ENCODE data around the gene UGGT2.

UGGT2 gene

GRCh38 chr13:96082640-96083039 lies 29.4 kb upstream of the UGGT2 start:
- H3K36me3 ChIP-seq (ENCODE audit: insufficient read depth, low read length) = no peaks in the 10 kb centered on the region
- H3K27me3 ChIP-seq (ENCODE audit: insufficient read depth, low read length) = no peaks in the 10 kb centered on the region
- no peaks in the 10 kb centered on the region for H4K20me1 ChIP-seq (ENCODE audit: insufficient read depth, low read length)
- no peak overlapping the region for H3K4me2 ChIP-seq (ENCODE audit: low read length)
- H3F3A ChIP-seq (ENCODE audit: insufficient read depth, low read length) = no peaks in the 10 kb centered on the region
- H3K4me1 ChIP-seq (ENCODE audit: insufficient read depth, low read length, severe bottlenecking) = no peaks in the 10 kb centered on the region
- no peak overlapping the region for H3K9ac ChIP-seq (ENCODE audit: low read length)
- no peaks in the 10 kb centered on the region for H3K79me2 ChIP-seq (ENCODE audit: insufficient read depth, low read length)
- H2AFZ ChIP-seq (ENCODE audit: low read length) = no peak overlapping the region
- no peaks in the 10 kb centered on the region for H3K9me2 ChIP-seq (ENCODE audit: low read depth, low read length)
- H3K4me3 ChIP-seq (ENCODE audit: low read depth, low read length, poor library complexity, severe bottlenecking) = no peak overlapping the region
- no peaks in the 10 kb centered on the region for H3K9me3 ChIP-seq (ENCODE audit: low read length)
- no peak overlapping the region for H3K27ac ChIP-seq (ENCODE audit: low read depth, low read length, poor library complexity, severe bottlenecking)
- no peak for TF ChIP-seq CTCF (IDR thresholded peaks at IDR 0.05; ENCODE audit: low read length)
- TF ChIP-seq EZH2 (IDR thresholded peaks at IDR 0.05; ENCODE audit: borderline replicate concordance, low read length) = no peak

GRCh38 chr13:96081888-96082287 lies 28.7 kb upstream of the UGGT2 start:
- Histone ChIP-seq H3K27ac (ENCODE audit: low read depth, low read length, poor library complexity, severe bottlenecking) (no peak overlapping the region), H2AFZ (ENCODE audit: low read length) (no peak overlapping the region), H3K4me1 (ENCODE audit: insufficient read depth, low read length, severe bottlenecking) (no peaks in the 10 kb centered on the region), H4K20me1 (ENCODE audit: insufficient read depth, low read length) (no peaks in the 10 kb centered on the region), H3K4me2 (ENCODE audit: low read length) (no peak overlapping the region), H3K9ac (ENCODE audit: low read length) (no peak overlapping the region), H3K9me3 (ENCODE audit: low read length) (no peaks in the 10 kb centered on the region), H3K27me3 (ENCODE audit: insufficient read depth, low read length) (no peaks in the 10 kb centered on the region), H3K4me3 (ENCODE audit: low read depth, low read length, poor library complexity, severe bottlenecking) (no peak overlapping the region), H3K79me2 (ENCODE audit: insufficient read depth, low read length) (no peaks in the 10 kb centered on the region), H3K36me3 (ENCODE audit: insufficient read depth, low read length) (no peaks in the 10 kb centered on the region), H3F3A (ENCODE audit: insufficient read depth, low read length) (no peaks in the 10 kb centered on the region), H3K9me2 (ENCODE audit: low read depth, low read length) (no peaks in the 10 kb centered on the region)
- TF ChIP-seq EZH2 (IDR thresholded peaks at IDR 0.05; ENCODE audit: borderline replicate concordance, low read length) = no peak
- no peak for TF ChIP-seq CTCF (IDR thresholded peaks at IDR 0.05; ENCODE audit: low read length)

- Histone ChIP-seq H3K9me3 (ENCODE audit: low read length) (no peaks in the 10 kb centered on the region), H3K79me2 (ENCODE audit: insufficient read depth, low read length) (no peaks in the 10 kb centered on the region), H3K36me3 (ENCODE audit: insufficient read depth, low read length) (no peaks in the 10 kb centered on the region), H3K27me3 (ENCODE audit: insufficient read depth, low read length) (no peaks in the 10 kb centered on the region), H4K20me1 (ENCODE audit: insufficient read depth, low read length) (no peaks in the 10 kb centered on the region), H3K4me3 (ENCODE audit: low read depth, low read length, poor library complexity, severe bottlenecking) (no peak overlapping the region), H3F3A (ENCODE audit: insufficient read depth, low read length) (no peaks in the 10 kb centered on the region), H3K4me2 (ENCODE audit: low read length) (no peak overlapping the region), H3K9me2 (ENCODE audit: low read depth, low read length) (no peaks in the 10 kb centered on the region), H3K9ac (ENCODE audit: low read length) (no peak overlapping the region), H3K27ac (ENCODE audit: low read depth, low read length, poor library complexity, severe bottlenecking) (no peak overlapping the region), H3K4me1 (ENCODE audit: insufficient read depth, low read length, severe bottlenecking) (no peaks in the 10 kb centered on the region), H2AFZ (ENCODE audit: low read length) (no peak overlapping the region)
- TF ChIP-seq EZH2 (IDR thresholded peaks at IDR 0.05; ENCODE audit: borderline replicate concordance, low read length) = no peak
- no peak for TF ChIP-seq CTCF (IDR thresholded peaks at IDR 0.05; ENCODE audit: low read length)
Measured at GRCh38 chr13:96080676-96081075, 27.5 kb upstream of the UGGT2 start.

Measured in OCI-LY1 (cell line).